Erythroblast (primary cell): ENCODE measurements around the gene WDFY2.

Source experiments
- GATA1 ChIP-seq: IDR thresholded peaks from 2 replicates; pipeline ENCODE4 v1.6.1; 2011; ENCODE audit warnings: low read depth, mild to moderate bottlenecking, control low read depth, low read length, moderate library complexity
- POLR2A ChIP-seq: IDR thresholded peaks from 2 replicates; pipeline ENCODE4 v1.6.1; 2011; ENCODE audit warnings: mild to moderate bottlenecking, low read length

DNA sequence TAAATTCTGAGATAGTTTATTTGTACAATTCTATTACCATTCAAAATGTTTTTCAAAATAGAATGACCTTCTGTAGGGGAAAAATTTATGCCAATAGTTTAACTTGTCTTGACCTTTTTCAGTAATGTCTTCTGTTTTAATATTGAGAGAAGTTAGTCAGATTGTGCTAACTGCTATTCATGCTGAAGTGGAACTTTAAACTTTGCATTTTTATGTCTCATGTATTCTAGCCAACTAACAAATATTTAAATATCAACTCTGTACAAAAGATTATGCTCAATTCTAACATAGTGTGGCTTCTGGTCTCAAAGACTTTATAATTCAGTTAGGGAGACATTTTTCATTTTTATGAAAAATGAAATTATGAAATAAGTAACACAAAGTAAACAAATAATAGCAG, 94.2 kb downstream of the WDFY2 start:
- TF ChIP-seq POLR2A (no peak), GATA1 (no peak)
